GM12878 (cell line): ENCODE measurements around the gene CGA.

Source experiments
- CBX5 ChIP-seq: sonication (generic); IDR thresholded peaks from 2 replicates; pipeline ENCODE4 v1.6.1; 2016; ENCODE audit warnings: low read depth, moderate library complexity, mild to moderate bottlenecking, inconsistent platforms
- CTCF ChIP-seq, 3 experiments: IDR thresholded peaks in 2 of 3; conservative IDR thresholded peaks in 1 of 3; 2 replicates each; pipeline ENCODE4 v1.5.1; 2011; ENCODE audit warnings: low read depth in 3 of 3, low read length in 3 of 3, mild to moderate bottlenecking in 3 of 3, control low read depth in 2 of 3, moderate library complexity in 2 of 3, inconsistent platforms in 1 of 3, mixed read lengths in 1 of 3; ENCODE audit not compliant: control insufficient read depth in 2 of 3, insufficient read depth in 1 of 3; ENCODE audit errors: extremely low read depth in 1 of 3
- ELK1 ChIP-seq: IDR thresholded peaks from 2 replicates; pipeline ENCODE4 v1.6.1; 2012; ENCODE audit warnings: low read depth, low read length, improper control_type of control experiment
- FOS ChIP-seq: IDR thresholded peaks from 3 replicates; pipeline ENCODE4 v1.6.1; 2011; ENCODE audit warnings: borderline replicate concordance; ENCODE audit not compliant: insufficient read length; ENCODE audit errors: extremely low read depth
- MAX ChIP-seq: IDR thresholded peaks from 2 replicates; pipeline ENCODE4 v1.6.1; 2012; ENCODE audit warnings: low read depth, low read length, improper control_type of control experiment

- TF ChIP-seq CTCF (IDR thresholded peaks at IDR 0.05 in 2 of 3, conservative IDR thresholded peaks at IDR 0.05 in 1 of 3; ENCODE audit: control insufficient read depth in 2 of 3, extremely low read depth in 1 of 3, insufficient read depth in 1 of 3, low read depth in 3 of 3, low read length in 3 of 3) (no peak), MAX (no peak), CBX5 (no peak), ELK1 (no peak), FOS (no peak)
These were observed 23.1 kb upstream of the CGA start for GRCh38 chr6:87118054-87118453.
